Fibroblast of skin of left quadriceps (primary cell): ENCODE measurements around the gene CTNNA2.

Experiments
- DNase-seq, 2 experiments: peaks; one replicate each; pipeline ENCODE4 v3.0.0-alpha.2; 2013; ENCODE audit warnings: low read depth in 2 of 2

CTNNA2 gene

GRCh38 chr2:79929624-79930023, 416.8 kb downstream of the CTNNA2 start:
- DNase-seq = no peak

GRCh38 chr2:79935046-79935732, 422.3 kb downstream of the CTNNA2 start:
- DNase-seq = no peak

- DNase-seq = peak; percentile 44
Observed at GRCh38 chr2:79935771-79936657, 423.2 kb downstream of the CTNNA2 start.

- no peak for DNase-seq
Observed at GRCh38 chr2:79936715-79937114, 423.9 kb downstream of the CTNNA2 start.

GRCh38 chr2:79938648-79939047, 425.8 kb downstream of the CTNNA2 start:
- no peak for DNase-seq

GRCh38 chr2:79940364-79940763, 427.5 kb downstream of the CTNNA2 start:
- no peak for DNase-seq

GRCh38 chr2:79941179-79941578, 428.3 kb downstream of the CTNNA2 start:
- DNase-seq = no peak

GRCh38 chr2:79944205-79944604, 431.4 kb downstream of the CTNNA2 start:
- DNase-seq = no peak

GRCh38 chr2:79945653-79946445, 433.0 kb downstream of the CTNNA2 start:
- no peak for DNase-seq

- no peak for DNase-seq
Observed at GRCh38 chr2:79947751-79948150, 434.9 kb downstream of the CTNNA2 start.

- no peak for DNase-seq
Observed at GRCh38 chr2:79950526-79950925, 437.7 kb downstream of the CTNNA2 start.

GRCh38 chr2:79952616-79953015, 439.8 kb downstream of the CTNNA2 start:
- no peak for DNase-seq

- DNase-seq = no peak
Observed at GRCh38 chr2:79960035-79960434, 447.2 kb downstream of the CTNNA2 start.

- DNase-seq = no peak
Observed at GRCh38 chr2:79960519-79960918, 447.7 kb downstream of the CTNNA2 start.

GRCh38 chr2:79964966-79965365, 452.1 kb downstream of the CTNNA2 start:
- DNase-seq = no peak

- DNase-seq = no peak
Observed at GRCh38 chr2:79966369-79966768, 453.5 kb downstream of the CTNNA2 start.

- no peak for DNase-seq
Observed at GRCh38 chr2:79966882-79967281, 454.0 kb downstream of the CTNNA2 start.

GRCh38 chr2:79971807-79972206, 459.0 kb downstream of the CTNNA2 start:
- no peak for DNase-seq

- DNase-seq = no peak
Observed at GRCh38 chr2:79972661-79973060, 459.8 kb downstream of the CTNNA2 start.

GRCh38 chr2:79975791-79976565, 463.1 kb downstream of the CTNNA2 start:
- no peak for DNase-seq

- no peak for DNase-seq
Observed at GRCh38 chr2:79977792-79978191, 464.9 kb downstream of the CTNNA2 start.

GRCh38 chr2:79980116-79980515, 467.3 kb downstream of the CTNNA2 start:
- no peak for DNase-seq
